ENCODE results near the gene SELP.

SELP gene

GRCh38 chr1:169624122-169624521 is 5.8 kb downstream of the SELP start:
- no peak for DNase-seq (ENCODE audit: low read depth)
- no peak overlapping the region for H3K4me3 ChIP-seq (ENCODE audit: low read depth, low read length)

DNA sequence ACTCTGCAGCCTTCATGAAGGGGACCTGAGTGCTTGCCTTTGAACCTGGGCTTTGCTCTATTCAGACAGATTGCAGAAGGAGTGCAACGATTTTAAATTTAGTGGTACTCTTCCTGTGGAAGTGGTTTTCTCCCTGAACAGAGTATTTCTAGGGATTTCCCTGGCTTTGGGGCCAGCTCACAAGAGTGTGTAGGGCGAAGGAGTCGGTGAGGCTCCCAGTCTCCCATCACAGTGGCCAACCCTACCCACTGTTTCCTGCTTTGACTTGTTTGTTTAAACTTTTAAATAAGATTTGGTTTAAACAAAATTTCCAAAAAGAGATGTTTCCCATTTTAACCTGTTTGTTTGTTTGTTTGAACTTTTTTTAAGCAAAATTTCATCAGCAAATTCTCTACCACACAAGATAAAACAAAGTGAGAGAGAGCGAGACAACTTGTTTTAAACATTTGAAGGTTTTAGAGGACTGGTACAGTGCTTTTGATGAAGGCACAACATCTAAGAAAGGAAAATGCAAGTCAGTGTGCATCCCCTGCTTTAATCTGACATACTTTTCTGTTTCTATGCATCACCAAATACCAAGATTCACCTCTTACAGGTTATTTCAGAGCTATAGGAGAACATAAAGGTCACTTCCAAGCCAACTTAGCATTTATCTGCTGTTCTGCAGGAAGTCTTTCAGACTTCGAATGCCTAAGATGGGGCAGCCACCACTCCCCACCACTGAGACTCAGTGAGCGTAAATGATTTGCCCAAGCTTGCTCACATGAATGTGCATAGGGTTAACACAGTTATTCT is 6.6 kb downstream of the SELP start:
- DNase-seq (ENCODE audit: low read depth), result no peak

GRCh38 chr1:169620565-169620964 is 9.4 kb downstream of the SELP start:
- no peak overlapping the region for H3K4me3 ChIP-seq (ENCODE audit: low read depth, low read length)
- DNase-seq (ENCODE audit: low read depth), result no peak

More for the DNA sequence above, 6.6 kb downstream of the SELP start:
- no peak overlapping the region for H3K4me3 ChIP-seq (ENCODE audit: low read depth, low read length)

DNA sequence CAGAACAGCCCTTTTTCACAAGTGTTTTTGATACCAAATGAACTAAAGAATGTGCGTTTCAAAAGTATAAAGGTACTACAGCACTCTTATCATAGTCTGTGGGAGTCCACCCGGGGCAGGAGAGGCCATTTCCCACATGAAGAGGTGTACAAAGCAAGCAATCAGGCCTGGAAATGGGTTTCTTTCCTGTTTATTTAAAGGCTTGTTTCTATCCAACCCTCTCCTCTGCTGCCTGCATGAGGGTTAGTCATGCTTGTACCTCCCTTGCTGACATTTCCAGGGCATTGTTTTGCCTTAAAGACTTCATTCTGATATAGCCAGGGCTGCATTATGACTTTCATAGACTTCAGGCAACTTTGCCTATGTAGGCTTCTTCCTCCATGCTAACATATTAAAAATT is 11.6 kb downstream of the SELP start:
- no peak overlapping the region for H3K4me3 ChIP-seq (ENCODE audit: low read depth, low read length)
- DNase-seq (ENCODE audit: low read depth), result no peak

- no peak overlapping the region for H3K4me3 ChIP-seq (ENCODE audit: low read depth, low read length)
- DNase-seq (ENCODE audit: low read depth), result no peak
Observed at GRCh38 chr1:169615803-169616202, 14.1 kb downstream of the SELP start.

DNA sequence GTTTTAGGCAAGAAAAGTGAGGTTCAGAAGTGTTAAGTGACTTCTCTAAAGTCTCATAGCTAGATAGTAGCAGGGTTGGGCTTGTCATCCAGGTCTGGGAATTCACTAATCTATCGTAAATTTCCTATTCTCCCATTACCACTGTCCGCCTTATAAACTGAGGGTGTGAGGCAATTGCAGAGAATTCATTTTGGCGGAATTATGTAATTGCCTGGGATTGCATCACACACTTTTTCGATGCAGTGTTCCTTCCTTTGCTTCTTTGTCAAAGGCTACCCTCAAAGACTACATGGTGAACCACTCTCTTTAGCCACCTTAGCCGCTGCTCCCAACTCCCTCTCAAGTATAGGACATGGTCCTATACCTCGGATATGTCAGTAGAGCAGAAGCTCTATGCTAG is 19.1 kb downstream of the SELP start:
- no peak for DNase-seq (ENCODE audit: low read depth)
- no peak overlapping the region for H3K4me3 ChIP-seq (ENCODE audit: low read depth, low read length)

DNA sequence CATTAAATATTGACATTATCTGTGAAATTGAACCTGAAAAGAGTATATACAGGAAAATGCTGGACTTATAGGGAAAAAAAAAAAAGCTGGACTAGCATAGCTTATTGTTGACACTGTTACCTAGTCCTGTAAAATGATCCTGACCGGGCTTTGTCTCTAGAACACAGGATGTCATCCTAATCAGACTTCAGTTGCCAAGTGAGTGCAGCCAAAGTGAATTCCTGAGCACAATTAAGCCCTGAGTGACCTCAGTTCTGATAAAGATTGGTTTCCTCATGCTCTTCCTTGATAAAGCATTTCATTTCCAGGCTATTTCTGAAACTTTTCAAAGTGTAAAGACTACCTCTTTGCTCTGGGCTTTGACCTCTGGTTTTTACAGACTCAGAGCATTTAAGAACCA is 19.8 kb downstream of the SELP start:
- no peak for DNase-seq (ENCODE audit: low read depth)

GRCh38 chr1:169608226-169608625 is 21.7 kb downstream of the SELP start:
- DNase-seq (ENCODE audit: low read depth), result no peak
- no peak overlapping the region for H3K4me3 ChIP-seq (ENCODE audit: low read depth, low read length)

More for the DNA sequence above, 19.8 kb downstream of the SELP start:
- no peak overlapping the region for H3K4me3 ChIP-seq (ENCODE audit: low read depth, low read length)

DNA sequence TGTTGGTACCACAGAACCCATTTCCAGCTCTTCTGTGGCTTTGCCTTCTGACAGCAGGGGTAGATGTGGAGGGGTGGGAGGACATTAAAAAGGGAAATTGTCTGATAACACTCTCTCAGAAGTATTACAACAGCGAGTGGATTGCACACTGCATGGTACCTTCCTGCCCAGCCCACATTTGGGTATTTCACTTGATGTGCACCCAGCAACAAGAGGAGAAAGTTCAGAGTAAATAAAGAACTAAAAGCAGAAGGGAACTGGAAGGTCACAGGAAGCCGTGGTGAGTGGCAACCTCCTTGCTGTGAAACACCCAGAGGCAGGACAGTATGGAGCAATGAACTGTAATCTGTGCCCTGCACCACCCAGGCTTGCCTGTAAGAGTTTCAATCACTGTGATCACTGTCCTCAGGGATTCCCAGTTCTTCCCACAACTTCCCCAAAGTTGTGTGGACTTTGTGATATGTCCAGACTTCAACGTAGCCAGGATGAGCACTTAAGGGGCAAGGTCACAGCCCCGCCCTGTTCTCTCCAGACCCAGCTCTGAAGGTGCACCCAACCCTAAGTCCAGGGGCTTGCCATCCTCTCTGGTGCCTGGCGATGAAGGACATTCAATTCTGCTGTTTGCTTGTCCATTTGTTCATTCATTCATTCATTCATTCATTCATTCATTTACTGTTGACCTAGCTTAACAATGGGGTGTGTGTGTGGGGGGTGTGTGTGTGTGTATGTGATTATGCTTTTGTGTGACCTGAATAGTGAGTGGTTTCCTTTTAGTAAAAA is 25.0 kb downstream of the SELP start:
- no peak overlapping the region for H3K4me3 ChIP-seq (ENCODE audit: low read depth, low read length)
- DNase-seq (ENCODE audit: low read depth), result no peak

DNA sequence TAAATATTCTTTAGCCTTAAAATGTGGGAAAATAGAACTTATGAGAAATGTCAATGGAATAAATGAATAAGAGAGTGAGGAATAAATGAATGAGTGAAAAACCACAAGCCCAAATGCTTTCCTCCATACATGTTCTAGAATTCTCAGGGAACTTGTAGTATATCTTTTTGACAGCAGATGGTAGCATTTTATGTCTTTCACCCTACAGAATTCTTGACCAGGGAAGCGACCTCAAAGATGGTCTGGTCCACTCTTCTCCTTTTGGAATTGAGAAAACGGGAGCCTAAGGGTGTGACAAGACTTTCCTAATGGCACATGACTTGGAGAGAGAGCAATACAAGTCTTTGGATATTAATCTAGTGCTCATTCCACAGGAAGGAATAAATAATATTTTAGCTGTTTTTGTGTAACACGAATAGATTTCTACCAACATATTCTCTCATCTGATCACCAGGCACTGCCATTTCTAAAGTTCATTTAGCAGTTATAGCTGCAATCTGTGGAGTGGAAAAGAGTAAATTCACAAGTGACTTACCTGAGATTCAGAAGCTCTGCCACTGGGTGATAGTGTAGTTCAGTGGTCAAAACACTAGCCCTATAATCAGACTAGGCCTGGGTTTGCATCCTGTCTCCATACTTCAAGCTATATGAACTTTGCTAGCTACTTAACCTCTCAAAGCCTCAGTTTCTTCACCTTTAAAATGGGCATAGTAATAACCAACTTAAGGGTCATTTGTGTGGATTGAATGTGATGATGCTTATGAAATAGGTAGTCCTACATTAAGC is 28.6 kb downstream of the SELP start:
- DNase-seq (ENCODE audit: low read depth), result no peak
- H3K4me3 ChIP-seq (ENCODE audit: low read depth, low read length), result no peak overlapping the region

DNA sequence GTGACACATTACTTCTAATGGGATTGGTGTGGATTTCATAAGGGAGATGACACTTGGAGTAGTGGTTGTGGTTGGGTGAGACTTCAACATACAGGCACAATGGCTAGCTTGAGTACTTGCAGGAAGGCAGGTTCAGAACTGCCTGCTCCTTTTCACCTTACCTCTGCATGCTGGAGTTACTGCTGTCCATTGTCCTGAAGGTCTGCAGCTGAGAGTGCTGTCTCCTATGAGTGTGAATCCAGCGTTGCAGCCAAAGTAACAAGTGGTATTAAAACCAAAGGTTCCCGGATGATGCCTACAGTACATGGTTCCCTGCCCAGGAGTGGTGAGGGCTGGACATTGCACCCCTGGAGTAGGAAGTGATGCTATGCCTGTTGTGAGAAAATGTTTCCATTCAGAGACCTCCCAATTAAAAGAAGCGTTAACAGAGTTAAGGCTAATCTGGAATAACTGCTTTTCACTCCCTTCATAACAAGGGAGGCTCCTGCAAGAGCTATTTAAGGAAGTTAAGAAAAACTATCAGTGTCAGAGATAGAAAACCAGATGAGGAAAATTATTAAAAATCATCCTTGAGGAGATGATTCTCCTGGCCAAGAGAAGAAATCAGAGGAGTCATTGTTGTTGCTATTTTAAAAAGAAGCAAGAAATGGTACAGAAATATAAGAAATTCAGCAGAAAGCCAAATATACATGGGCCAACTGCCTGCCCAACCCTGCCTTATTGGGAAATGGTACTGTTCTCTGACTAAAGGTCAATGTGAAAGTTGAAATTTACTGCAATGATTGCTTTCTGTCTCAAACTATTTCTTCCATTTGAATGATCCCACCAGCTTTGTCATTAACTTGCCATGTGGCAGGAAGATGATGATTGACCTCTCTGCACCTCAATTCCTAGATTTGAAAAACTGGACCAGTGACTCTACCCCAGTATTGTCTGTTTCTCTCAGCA is 33.9 kb downstream of the SELP start:
- DNase-seq (ENCODE audit: low read depth), result no peak
- no peak overlapping the region for H3K4me3 ChIP-seq (ENCODE audit: low read depth, low read length)

DNA sequence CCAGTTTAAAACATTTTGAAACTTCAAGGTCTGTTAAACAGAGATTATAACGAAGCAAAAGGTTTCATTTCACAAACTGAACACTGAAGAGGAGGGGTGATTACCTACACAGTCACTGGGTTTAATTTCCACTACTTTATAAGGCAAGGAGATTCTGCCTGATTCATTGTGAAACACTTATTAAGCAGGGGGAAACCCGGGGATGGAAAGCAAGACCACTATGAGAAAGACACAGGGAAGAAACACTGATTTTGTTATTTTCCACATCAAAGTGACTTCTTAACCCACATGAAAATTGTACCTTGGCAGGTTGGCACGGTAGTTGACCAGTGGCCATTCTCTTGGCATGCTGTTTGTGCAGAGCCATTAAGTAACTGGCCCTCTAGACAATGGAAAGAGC is 35.5 kb downstream of the SELP start:
- H3K4me3 ChIP-seq (ENCODE audit: low read depth, low read length), result no peak overlapping the region
- no peak for DNase-seq (ENCODE audit: low read depth)

DNA sequence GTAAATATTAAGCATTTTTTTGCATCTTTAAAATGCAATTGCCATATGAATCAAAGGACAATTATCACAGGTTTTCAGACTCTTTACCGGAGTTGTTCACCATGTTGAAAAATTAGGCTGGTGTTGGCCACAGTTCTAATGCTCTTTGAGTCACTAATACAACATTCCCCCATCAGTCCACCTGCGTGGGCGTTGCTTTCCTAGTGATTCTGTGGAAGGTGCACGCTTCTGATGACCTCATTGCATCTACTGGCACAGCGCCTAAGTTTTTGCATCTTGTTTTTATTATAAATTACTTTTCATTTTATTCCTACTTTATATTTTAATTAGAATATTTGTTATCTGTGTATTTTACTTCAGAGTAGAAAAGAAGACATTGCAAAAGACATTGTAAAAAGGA is 39.0 kb downstream of the SELP start:
- H3K4me3 ChIP-seq (ENCODE audit: low read depth, low read length), result no peak overlapping the region
- DNase-seq (ENCODE audit: low read depth), result no peak

GRCh38 chr1:169588785-169589485 is 41.0 kb downstream of the SELP start:
- no peak for DNase-seq (ENCODE audit: low read depth)
- H3K4me3 ChIP-seq (ENCODE audit: low read depth, low read length), result no peak overlapping the region

GRCh38 chr1:169588112-169588511 is 41.8 kb downstream of the SELP start:
- H3K4me3 ChIP-seq (ENCODE audit: low read depth, low read length), result no peak overlapping the region
- no peak for DNase-seq (ENCODE audit: low read depth)

DNA sequence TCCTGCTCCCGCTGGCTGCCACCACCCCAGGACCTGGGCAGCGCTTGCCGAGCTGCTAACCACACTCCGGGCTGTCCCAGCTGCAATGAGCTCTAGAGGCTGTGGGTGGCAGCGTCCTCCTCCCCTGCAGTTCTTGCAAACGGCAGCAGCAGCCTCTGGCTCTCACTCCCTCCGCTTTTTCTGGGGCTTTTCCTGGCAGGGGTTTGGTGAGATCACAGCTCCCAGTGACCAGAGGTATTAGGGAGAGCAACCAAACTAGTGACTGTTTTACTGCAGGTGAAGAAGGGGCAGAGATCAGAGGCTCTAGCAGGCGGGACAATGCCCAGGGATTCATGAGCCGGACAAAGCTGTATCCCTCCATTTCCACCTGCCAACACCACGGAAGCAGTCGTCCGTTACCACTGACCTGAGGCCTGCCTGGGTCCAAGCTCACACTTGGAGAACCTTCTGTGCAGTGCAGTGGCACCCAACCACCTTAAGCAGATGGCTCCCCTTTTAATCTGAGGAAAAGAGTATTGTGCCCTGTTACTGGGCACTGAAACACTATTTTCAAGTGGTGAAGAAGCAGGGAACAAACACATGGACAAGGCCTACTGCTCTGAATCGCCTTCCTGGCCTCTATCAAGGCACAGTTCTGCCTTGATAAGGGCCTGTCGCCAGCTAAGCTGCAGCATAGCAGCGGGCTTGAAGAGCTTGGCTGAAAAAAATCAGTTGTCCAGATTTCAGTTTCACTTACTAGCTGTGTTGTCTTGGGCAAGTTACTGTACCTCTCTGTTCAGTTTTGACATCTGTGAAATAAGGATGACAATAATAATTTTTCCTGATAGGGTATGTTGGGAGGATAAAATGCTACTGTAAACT is 43.3 kb downstream of the SELP start, which contains the start of gene F5:
TSS of gene F5 (minus strand) at position 87 of the 861 bp plus-strand sequence. CDS start 95 bp downstream, outside the sequence.
- DNase-seq (ENCODE audit: low read depth), result peak; percentile 8
- H3K4me3 ChIP-seq (ENCODE audit: low read depth, low read length), result no peak within 1 kb of the TSS

DNA sequence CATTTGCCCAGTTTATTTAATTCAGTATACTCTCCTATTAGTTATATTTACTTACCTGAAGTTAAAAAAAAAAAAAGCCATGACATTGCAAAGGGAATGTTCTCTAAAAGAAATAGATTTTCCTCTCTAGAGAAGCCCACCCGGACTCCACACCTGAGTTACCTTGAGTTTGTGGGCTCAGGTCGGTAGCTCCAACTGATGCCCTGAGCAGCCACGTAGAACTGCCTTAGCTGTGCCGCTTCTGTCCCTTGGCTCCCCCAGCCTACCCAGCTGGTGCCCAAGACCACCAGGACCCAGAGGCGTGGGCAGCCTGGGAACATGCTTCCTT is 43.9 kb downstream of the SELP start:
- DNase-seq (ENCODE audit: low read depth), result no peak
- H3K4me3 ChIP-seq (ENCODE audit: low read depth, low read length), result no peak overlapping the region

- DNase-seq (ENCODE audit: low read depth), result no peak
- no peak overlapping the region for H3K4me3 ChIP-seq (ENCODE audit: low read depth, low read length)
Observed at GRCh38 chr1:169585181-169585580, 44.7 kb downstream of the SELP start.
